ENCODE data around the gene ASCC1. TPM values are rescaled to one million over a fixed set of nuclear protein-coding genes. Genes with fewer than 3 reads are reported as not detected.

The ASCC1 gene
- total and polyA plus RNA-seq, 2 experiments from 2014 or later: 31.8 to 38.7 TPM

- DNase-seq (ENCODE audit: low spot score): no peak
- Histone ChIP-seq H2AFZ (peak overlapping the region; percentile 26), H3K36me3 (replicated peaks; ENCODE audit: insufficient read depth, low read depth) (no peaks in the 10 kb centered on the region), H3K9me3 (ENCODE audit: low read depth) (no peaks in the 10 kb centered on the region), H4K20me1 (ENCODE audit: insufficient read depth, poor library complexity, severe bottlenecking) (no peaks in the 10 kb centered on the region), H3K27ac (no peak overlapping the region), H3K27me3 (peaks cover 46% of the 10 kb centered on the region), H3K9me2 (replicated peaks; ENCODE audit: insufficient read depth) (no peaks in the 10 kb centered on the region), H3K79me2 (no peaks in the 10 kb centered on the region), H3K4me1 (ENCODE audit: insufficient read depth) (peaks cover 22% of the 10 kb centered on the region), H3K4me3 (no peak overlapping the region), H3K4me2 (peak overlapping the region; percentile 98)
- 26% methylated on average over 14 of the region's 14 CpGs for WGBS (ENCODE audit: low lambda C conversion rate, missing lambda C conversion rate)
- TF ChIP-seq EZH2 (IDR thresholded peaks at IDR 0.05; ENCODE audit: borderline replicate concordance) (no peak), EZH2phosphoT487 (IDR thresholded peaks at IDR 0.05; ENCODE audit: low read depth, severe bottlenecking, unreplicated experiment) (no peak)
Observed at GRCh38 chr10:72088889-72089575, 127.0 kb downstream of the ASCC1 start.

GRCh38 chr10:72087969-72088888 lies 127.8 kb downstream of the ASCC1 start, which contains the start of gene SPOCK2:
TSS of gene SPOCK2 (minus strand) at chr10:72088551. CDS start at chr10:72088328, 223 bp downstream.
- Histone ChIP-seq H3K27me3 (peaks cover 46% of the 10 kb centered on the region), H3K4me3 (peak within 1 kb of the TSS; percentile 45), H3K79me2 (no peaks in the 10 kb centered on the region), H3K4me2 (peak within 1 kb of the TSS; percentile 98), H2AFZ (peak within 1 kb of the TSS; percentile 83), H3K36me3 (replicated peaks; ENCODE audit: insufficient read depth, low read depth) (no peaks in the 10 kb centered on the region), H4K20me1 (ENCODE audit: insufficient read depth, poor library complexity, severe bottlenecking) (no peaks in the 10 kb centered on the region), H3K4me1 (ENCODE audit: insufficient read depth) (peaks cover 22% of the 10 kb centered on the region), H3K9me3 (ENCODE audit: low read depth) (no peaks in the 10 kb centered on the region), H3K9me2 (replicated peaks; ENCODE audit: insufficient read depth) (no peaks in the 10 kb centered on the region), H3K27ac (no peak within 1 kb of the TSS)
- TF ChIP-seq EZH2phosphoT487 (IDR thresholded peaks at IDR 0.05; ENCODE audit: low read depth, severe bottlenecking, unreplicated experiment) (peak; percentile 73), EZH2 (IDR thresholded peaks at IDR 0.05; ENCODE audit: borderline replicate concordance) (peak; percentile 98), CTCF (IDR thresholded peaks at IDR 0.05; ENCODE audit: poor library complexity) (no peak)
- no peak for DNase-seq (ENCODE audit: low spot score)
- WGBS (ENCODE audit: low lambda C conversion rate, missing lambda C conversion rate): 6% methylated on average over 51 of the region's 65 CpGs

- peak overlapping the region; percentile 98 for H3K4me2 ChIP-seq
- no peaks in the 10 kb centered on the region for H4K20me1 ChIP-seq (ENCODE audit: insufficient read depth, poor library complexity, severe bottlenecking)
- no peaks in the 10 kb centered on the region for H3K9me3 ChIP-seq (ENCODE audit: low read depth)
- 0% methylated on average over 13 of the region's 50 CpGs for whole genome bisulfite sequencing (ENCODE audit: low lambda C conversion rate, missing lambda C conversion rate)
- no peaks in the 10 kb centered on the region for H3K36me3 ChIP-seq (replicated peaks; ENCODE audit: insufficient read depth, low read depth)
- H3K4me3 ChIP-seq: peak overlapping the region; percentile 45
- H3K27me3 ChIP-seq: peaks cover 46% of the 10 kb centered on the region
- H3K27ac ChIP-seq: no peak overlapping the region
- H3K79me2 ChIP-seq: no peaks in the 10 kb centered on the region
- H3K9me2 ChIP-seq (replicated peaks; ENCODE audit: insufficient read depth): no peaks in the 10 kb centered on the region
- TF ChIP-seq EZH2phosphoT487 (IDR thresholded peaks at IDR 0.05; ENCODE audit: low read depth, severe bottlenecking, unreplicated experiment) (no peak), EZH2 (IDR thresholded peaks at IDR 0.05; ENCODE audit: borderline replicate concordance) (peak; percentile 98)
- peak; percentile 33 for DNase-seq (ENCODE audit: low spot score)
- H3K4me1 ChIP-seq (ENCODE audit: insufficient read depth): peaks cover 22% of the 10 kb centered on the region
- peak overlapping the region; percentile 83 for H2AFZ ChIP-seq
Observed at GRCh38 chr10:72087392-72087968, 128.6 kb downstream of the ASCC1 start.
